Kidney (tissue), 14 donors: Measurements from ENCODE around the gene ERMARD. TPM values are rescaled to one million over a fixed set of nuclear protein-coding genes. Genes with fewer than 3 reads are reported as not detected.

Source experiments
- DNase-seq, 5 donors: peaks; one replicate each; pipeline ENCODE4 v3.0.0-alpha.2; 2013 to 2020
- FAIRE-seq: peaks from 2 replicates; lab custom pipeline; 2012; peaks lifted over from hg19 to GRCh38; lab: Jason Lieb, UNC
- H3K27ac ChIP-seq, 2 donors: one replicate each; pipeline ENCODE4 v1.7.0; 2013; ENCODE audit warnings: low read depth in 2 of 2, low read length in 2 of 2, inconsistent platforms in 1 of 2
- H3K27me3 ChIP-seq: one replicate; pipeline ENCODE4 v1.7.1; 2013; ENCODE audit warnings: low read length, inconsistent platforms; ENCODE audit not compliant: control insufficient read depth, insufficient read depth
- H3K36me3 ChIP-seq, 3 donors: one replicate each; pipeline versions ENCODE4 v1.7.0 to v1.7.1; 2013; ENCODE audit warnings: low read length in 3 of 3, control low read depth in 1 of 3, inconsistent platforms in 1 of 3; ENCODE audit not compliant: insufficient read depth in 3 of 3, control insufficient read depth in 2 of 3
- H3K4me1 ChIP-seq, 3 donors: one replicate each; pipeline versions ENCODE4 v1.7.0 to v1.7.1; 2013; ENCODE audit warnings: low read length in 3 of 3, inconsistent platforms in 1 of 3, low read depth in 1 of 3; ENCODE audit not compliant: control insufficient read depth in 2 of 3, insufficient read depth in 2 of 3
- H3K4me3 ChIP-seq, 3 donors: one replicate each; pipeline versions ENCODE4 v1.7.0 to v1.8.1; 2013; ENCODE audit warnings: low read length in 3 of 3, control low read depth in 1 of 3, inconsistent platforms in 1 of 3
- H3K9ac ChIP-seq, 3 donors: one replicate each; pipeline versions ENCODE4 v1.7.0 to v1.7.1; 2013; ENCODE audit warnings: low read length in 3 of 3, control low read depth in 1 of 3, inconsistent platforms in 1 of 3
- H3K9me3 ChIP-seq, 3 donors: one replicate each; pipeline versions ENCODE4 v1.7.0 to v1.7.1; 2013; ENCODE audit warnings: low read length in 3 of 3, control low read depth in 1 of 3, inconsistent platforms in 1 of 3; ENCODE audit not compliant: control insufficient read depth in 2 of 3, insufficient read depth in 1 of 3
- intact Hi-C: fragments of 100-400 bp; cut with DNase I; formaldehyde crosslinking; loops from one replicate; pipeline ENCODE4 v1.11.1; 2022
- polyA plus RNA-seq: library from polyadenylated mRNA; stranded (reverse); fragments of 350-450 nt; fragmentation: Illumina TruSeq; extraction: RNeasy Lipid Tissue Mini Kit (QIAGEN cat#74804); gene quantifications from one replicate; pipeline ENCODE4 v1.2.3, GENCODE V29; 2014; ENCODE audit warnings: low read depth, low replicate concordance; ENCODE audit not compliant: insufficient read depth
- total RNA-seq: library from RNA; stranded (reverse); fragmentation: NEBNext Ultra II Directional; extraction: Animal tissue kit (Norgen Biotek cat#: 25700); gene quantifications from one replicate; pipeline ENCODE4 v1.2.1, GENCODE V29; 2021
- TF ChIP-seq, protein P1 (sequence below): IDR thresholded peaks from 3 replicates; pipeline ENCODE4 v1.5.1; 2012; ENCODE audit warnings: mild to moderate bottlenecking, moderate library complexity, borderline replicate concordance; ENCODE audit not compliant: insufficient read depth; ENCODE audit errors: extremely low read depth
- donor health status: control.
- donor health status: control.
- donor health status: control.
- donor health status: control.
- donor health status: control.
- donor health status: DM: yes; HTN: yes; CAD: no.
- donor health status: Normal renal cell carcinoma (clear cell type).

Gene ERMARD
- total and polyA plus RNA-seq, 2 donors from 2014 or later, result 22.3 to 36.8 TPM

DNA sequence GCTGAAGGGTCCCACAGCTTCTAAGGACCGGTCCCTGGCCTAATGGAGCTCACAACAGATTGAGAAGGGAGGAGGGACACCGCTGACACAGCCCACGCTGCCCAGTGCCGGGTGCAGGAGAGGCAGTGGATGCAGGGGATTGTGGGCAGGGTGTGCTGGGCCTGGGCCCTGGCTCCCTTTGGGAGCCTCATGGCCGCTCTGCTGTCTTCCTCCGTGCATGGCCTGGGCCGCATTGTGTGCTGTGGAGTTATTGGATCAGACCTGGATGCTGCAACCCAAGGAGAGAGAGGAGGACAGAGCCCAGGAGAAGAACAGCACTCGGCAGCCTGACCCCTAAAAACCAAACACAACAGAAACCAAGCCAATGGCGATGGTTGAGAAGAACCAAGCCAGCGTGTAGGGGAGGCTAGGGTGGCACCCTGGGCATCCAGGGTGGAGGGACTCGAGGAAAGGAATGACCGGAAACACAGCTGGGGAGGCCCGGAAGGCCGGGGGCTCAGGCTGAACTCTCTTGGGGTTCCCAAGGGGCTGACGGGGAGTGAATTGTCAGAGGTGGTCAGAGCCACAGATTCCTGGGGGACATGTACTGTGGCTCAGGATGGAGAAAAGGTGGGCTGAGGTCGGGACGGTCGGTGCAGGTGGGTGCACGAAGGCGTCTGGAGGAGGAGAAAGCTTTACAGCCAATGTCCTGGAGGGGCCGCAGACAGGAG is 41.0 kb downstream of the ERMARD start:
- H3K9me3 ChIP-seq, result no peaks in the 10 kb centered on the region
- H3K27me3 ChIP-seq, result no peaks in the 10 kb centered on the region
- intact Hi-C loops, result no loop called here
- peaks cover 0 to 13% (median 6%) of the 10 kb centered on the region in 3 donors for H3K4me1 ChIP-seq
- H3K4me3 ChIP-seq, result no peak overlapping the region
- H3K9ac ChIP-seq, result no peak overlapping the region
- H3K36me3 ChIP-seq, result no peaks in the 10 kb centered on the region
- no peak overlapping the region for H3K27ac ChIP-seq
- DNase-seq (peak in 2 of 5 donors; percentile 1 to 29), FAIRE-seq (no peak)
- TF ChIP-seq, protein P1, sequence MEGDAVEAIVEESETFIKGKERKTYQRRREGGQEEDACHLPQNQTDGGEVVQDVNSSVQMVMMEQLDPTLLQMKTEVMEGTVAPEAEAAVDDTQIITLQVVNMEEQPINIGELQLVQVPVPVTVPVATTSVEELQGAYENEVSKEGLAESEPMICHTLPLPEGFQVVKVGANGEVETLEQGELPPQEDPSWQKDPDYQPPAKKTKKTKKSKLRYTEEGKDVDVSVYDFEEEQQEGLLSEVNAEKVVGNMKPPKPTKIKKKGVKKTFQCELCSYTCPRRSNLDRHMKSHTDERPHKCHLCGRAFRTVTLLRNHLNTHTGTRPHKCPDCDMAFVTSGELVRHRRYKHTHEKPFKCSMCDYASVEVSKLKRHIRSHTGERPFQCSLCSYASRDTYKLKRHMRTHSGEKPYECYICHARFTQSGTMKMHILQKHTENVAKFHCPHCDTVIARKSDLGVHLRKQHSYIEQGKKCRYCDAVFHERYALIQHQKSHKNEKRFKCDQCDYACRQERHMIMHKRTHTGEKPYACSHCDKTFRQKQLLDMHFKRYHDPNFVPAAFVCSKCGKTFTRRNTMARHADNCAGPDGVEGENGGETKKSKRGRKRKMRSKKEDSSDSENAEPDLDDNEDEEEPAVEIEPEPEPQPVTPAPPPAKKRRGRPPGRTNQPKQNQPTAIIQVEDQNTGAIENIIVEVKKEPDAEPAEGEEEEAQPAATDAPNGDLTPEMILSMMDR, result no peak

DNA sequence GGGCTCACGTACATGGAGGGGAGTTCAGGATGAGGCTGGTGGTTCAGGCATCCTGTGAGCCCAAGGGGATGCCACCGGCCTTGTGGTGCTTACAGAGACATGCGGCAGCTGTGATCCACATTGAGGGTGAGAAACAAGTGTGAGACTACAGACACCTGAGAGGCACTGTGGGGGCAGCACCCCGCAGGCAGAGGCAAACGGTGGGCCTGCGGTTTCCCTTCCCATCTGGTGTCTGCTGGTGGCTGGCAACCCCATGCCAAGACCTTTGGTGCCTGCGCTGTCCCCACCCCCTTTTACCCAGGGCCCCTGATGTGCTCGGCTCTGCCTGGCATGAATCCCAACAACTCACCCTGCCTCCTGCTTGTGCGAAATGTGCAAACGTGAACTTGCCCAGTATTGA is 42.0 kb downstream of the ERMARD start:
- peak in 2 of 5 donors; percentile 9 to 24 for DNase-seq
- no peak overlapping the region for H3K9ac ChIP-seq

DNA sequence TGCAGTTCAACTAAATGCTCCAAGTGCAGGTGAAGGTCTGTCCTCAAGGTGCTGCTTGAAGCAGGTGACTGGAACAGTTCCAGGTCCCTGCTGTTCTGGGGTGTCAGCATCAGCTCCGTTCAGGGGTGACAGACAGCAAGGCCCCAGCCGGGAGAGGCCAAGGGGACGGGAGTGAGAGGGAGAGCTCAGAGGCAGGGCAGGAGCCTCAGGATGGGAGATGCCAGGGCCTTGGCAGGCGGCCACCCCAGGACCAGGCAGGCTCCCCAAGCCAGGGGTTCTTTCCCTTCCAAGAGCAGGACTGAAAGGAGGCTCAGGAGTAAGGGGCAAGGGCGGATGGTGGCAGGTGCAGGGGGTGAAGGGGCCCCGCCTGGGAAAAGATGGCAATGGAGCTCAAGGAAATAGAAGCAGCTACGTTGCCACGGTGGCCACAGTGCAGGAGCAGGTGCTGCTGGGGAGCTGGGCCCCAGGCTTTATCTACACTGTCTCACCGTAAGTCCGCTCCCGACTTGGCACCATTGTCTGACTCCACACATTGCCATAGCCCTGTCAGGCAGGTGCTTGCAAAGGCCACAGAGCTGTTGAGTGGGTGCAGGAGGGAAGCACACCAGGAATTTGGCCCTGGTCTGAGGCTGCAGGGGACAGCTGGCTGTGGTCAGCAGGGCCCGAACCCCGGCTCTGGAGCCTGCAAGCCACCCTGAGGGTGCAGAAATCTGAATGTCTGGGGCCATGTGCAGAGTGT is 43.1 kb downstream of the ERMARD start:
- Histone ChIP-seq H3K27me3 (no peaks in the 10 kb centered on the region), H3K27ac (no peak overlapping the region), H3K9me3 (no peaks in the 10 kb centered on the region), H3K4me1 (peaks cover 0 to 9% (median 6%) of the 10 kb centered on the region in 3 donors), H3K36me3 (no peaks in the 10 kb centered on the region), H3K9ac (no peak overlapping the region), H3K4me3 (no peak overlapping the region)
- DNase-seq (peak in 1 of 5 donors; percentile 15), FAIRE-seq (no peak)
- TF ChIP-seq, protein P1, result no peak
- intact Hi-C loops, result no loop called here

More for the DNA sequence above, 42.0 kb downstream of the ERMARD start:
- TF ChIP-seq, protein P1, result no peak
- Histone ChIP-seq H3K9me3 (no peaks in the 10 kb centered on the region), H3K27me3 (no peaks in the 10 kb centered on the region), H3K36me3 (no peaks in the 10 kb centered on the region), H3K4me3 (no peak overlapping the region), H3K4me1 (peaks cover 0 to 13% (median 6%) of the 10 kb centered on the region in 3 donors), H3K27ac (no peak overlapping the region)
- intact Hi-C loops, result no loop called here
- FAIRE-seq, result no peak
